Tibial nerve (tissue), 4 donors: ENCODE data around the gene NTRK2.

Source experiments
- CTCF ChIP-seq, 5 experiments: fragments of 200-600 bp in 3 of 5; fragments of 450-650 bp in 2 of 5; sonication (generic) in 3 of 5; IDR thresholded peaks; one replicate each; pipeline ENCODE4 v1.5.1; 2016 to 2019; ENCODE audit warnings: antibody characterized with exemption in 5 of 5, mild to moderate bottlenecking in 3 of 5, moderate library complexity in 2 of 5
- EP300 ChIP-seq, 2 donors: sonication (generic); formaldehyde crosslinking; IDR thresholded peaks; one replicate each; pipeline ENCODE4 v1.6.1; 2017; ENCODE audit warnings: antibody characterized with exemption in 2 of 2, mild to moderate bottlenecking in 1 of 2

- TF ChIP-seq CTCF (IDR thresholded peaks at IDR 0.05) (no peak), EP300 (IDR thresholded peaks at IDR 0.05) (no peak)
Measured at GRCh38 chr9:84794981-84795637, 125.6 kb downstream of the NTRK2 start.
